Heart right ventricle (tissue), 16 donors: Measurements from ENCODE around the gene PCIF1. TPM values are rescaled to one million over a fixed set of nuclear protein-coding genes. Genes with fewer than 3 reads are reported as not detected.
"Not testable (repeated sequence)": the region's sequence is repeated elsewhere in the genome, so short reads cannot be mapped to it uniquely, and the experiment has no call there.

Experiments
- ATAC-seq, 8 donors: fragments of 200-7000 bp; cut with Tn5 transposase; one replicate each; pipeline ENCODE4 v1.9.1; 2020; ENCODE audit warnings: mild to moderate bottlenecking in 8 of 8, moderate library complexity in 8 of 8, moderate number of reproducible peaks in 1 of 8
- DNase-seq, 2 donors: peaks; one replicate each; pipeline ENCODE4 v3.0.0-alpha.2; 2020
- H3K27ac ChIP-seq, 10 donors: fragments of 200-600 bp; sonication (generic) in 2 of 10; one replicate each; pipeline versions ENCODE4 v1.5.0 to v1.8.0; 2020 to 2022; ENCODE audit warnings: mild to moderate bottlenecking in 3 of 10
- H3K27me3 ChIP-seq, 7 donors: fragments of 200-600 bp; one replicate each; pipeline ENCODE4 v1.8.0; 2021 to 2022; ENCODE audit warnings: mild to moderate bottlenecking in 2 of 7
- H3K36me3 ChIP-seq, 9 donors: fragments of 200-600 bp; sonication (generic) in 1 of 9; one replicate each; pipeline versions ENCODE4 v1.5.0 to v1.8.0; 2020 to 2022; ENCODE audit warnings: mild to moderate bottlenecking in 2 of 9
- H3K4me1 ChIP-seq, 9 donors: fragments of 200-600 bp; sonication (generic) in 1 of 9; one replicate each; pipeline versions ENCODE4 v1.5.0 to v1.8.0; 2020 to 2022; ENCODE audit warnings: mild to moderate bottlenecking in 4 of 9
- H3K4me3 ChIP-seq, 10 donors: fragments of 200-600 bp; sonication (generic) in 2 of 10; one replicate each; pipeline versions ENCODE4 v1.5.0 to v1.8.0; 2020 to 2022; ENCODE audit warnings: mild to moderate bottlenecking in 7 of 10, moderate library complexity in 2 of 10
- H3K9me3 ChIP-seq, 11 donors: fragments of 200-600 bp in 10 of 11; sonication (generic) in 2 of 11; one replicate each; pipeline versions ENCODE4 v1.5.0 to v1.8.0; 2013 to 2022; ENCODE audit warnings: mild to moderate bottlenecking in 2 of 11, control low read depth in 1 of 11, moderate library complexity in 1 of 11
- WGBS, 2 donors: extraction: QIAGEN DNeasy Blood & Tissue Kit; methylation state at CpG; one replicate each; pipeline ENCODE4 v1.1.7; 2013; ENCODE audit warnings: inconsistent platforms in 1 of 2; 5-methylcytosine and 5-hydroxymethylcytosine counted together
- intact Hi-C, 10 donors: fragments of 100-400 bp; cut with DNase I; formaldehyde crosslinking; loops; one replicate each; pipeline versions ENCODE4 v1.11.1 to v1.14.2; 2022
- polyA plus RNA-seq, 2 donors: library from polyadenylated mRNA; stranded (reverse); fragments of 200-250 nt; gene quantifications; one replicate each; pipeline ENCODE4 v1.2.3, GENCODE V29; 2013
- total RNA-seq, 10 donors: library from RNA; stranded (reverse); fragmentation: NEBNext Ultra II Directional in 3 of 10; extraction: Animal tissue kit (Norgen Biotek cat#: 25700) in 3 of 10; gene quantifications; one replicate each; pipeline versions ENCODE4 v1.2.1 to v1.2.4, GENCODE V29; 2021 to 2023
- TF ChIP-seq, protein P1 (sequence below), 9 donors: fragments of 200-600 bp; sonication (generic) in 2 of 9; IDR thresholded peaks; one replicate each; pipeline versions ENCODE4 v1.5.0 to v1.8.0; 2021 to 2022; ENCODE audit warnings: antibody characterized with exemption in 9 of 9, mild to moderate bottlenecking in 5 of 9, moderate library complexity in 1 of 9
- donor health status: Arrhythmogenic right ventricular cardiomyopathy.
- donor health status: ischemic (EF 13 %, LVEDD 7.1; RV severe dilation, severe dysfunction).
- donor health status: healthy with polysubstance abuse.
- donor health status: DM: no; HTN: yes; CAD: no.
- donor health status: DM: no; HTN: no; CAD: no.
- donor health status: ischemic (EF 25% LVEDD 6.9; RV normal size, moderate dysfunction).
- donor health status: ischemic (EF 25% LVEDD 5.7; RV mildly dilated, moderate dysfunction).
- donor health status: healthy.
- donor health status: DM: yes; HTN: yes; CAD: no.
- donor health status: Ischemic cardiomyopathy.
- donor health status: ischemic (EF 35%, LVEDD 5.7; RV mildly dilated, moderate dysfunction).
- donor health status: nonischemic (EF 11% LVEDD 7.7; RV severe dilation, severe dysfunction).
- donor health status: DM: yes; HTN: yes; CAD: no.
- donor health status: PGD.
- donor health status: ischemic (EF 29% LVEDD 5.4; RV normal size, mild dysfunction).
- donor health status: nonischemic (EF 23%, LVEDD 6.1; RV moderate dilation, normal function).

Gene PCIF1
- total and polyA plus RNA-seq, 12 donors: 20.8 to 33.1 (median 27.4) TPM

DNA sequence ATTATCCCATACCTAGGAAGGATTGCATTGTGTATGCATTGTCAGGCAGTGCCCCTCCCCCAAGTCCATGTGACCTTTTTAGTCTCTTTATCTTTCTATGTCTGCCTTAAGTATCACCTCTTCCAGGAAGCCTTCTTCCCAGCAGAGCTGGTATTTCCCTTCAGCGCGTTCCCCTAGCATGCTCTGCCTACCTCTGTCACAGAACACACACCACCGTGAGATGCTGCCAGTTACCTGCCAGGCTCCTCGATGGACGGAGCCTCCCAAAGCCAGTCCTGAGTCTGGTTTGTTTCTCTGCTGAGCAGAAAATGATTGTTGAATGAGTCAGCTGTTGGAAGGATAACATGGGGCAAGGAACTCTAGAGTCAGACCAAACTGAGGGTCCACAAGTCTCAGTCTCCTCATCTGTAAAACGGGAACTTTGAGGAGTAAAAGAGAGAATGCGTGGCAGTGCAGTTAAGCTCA lies 48.8 kb downstream of the PCIF1 start:
- ATAC-seq (no peak), DNase-seq (no peak)
- intact Hi-C loops: no loop called here
- H3K27ac ChIP-seq: no peak overlapping the region
- TF ChIP-seq, protein P1, sequence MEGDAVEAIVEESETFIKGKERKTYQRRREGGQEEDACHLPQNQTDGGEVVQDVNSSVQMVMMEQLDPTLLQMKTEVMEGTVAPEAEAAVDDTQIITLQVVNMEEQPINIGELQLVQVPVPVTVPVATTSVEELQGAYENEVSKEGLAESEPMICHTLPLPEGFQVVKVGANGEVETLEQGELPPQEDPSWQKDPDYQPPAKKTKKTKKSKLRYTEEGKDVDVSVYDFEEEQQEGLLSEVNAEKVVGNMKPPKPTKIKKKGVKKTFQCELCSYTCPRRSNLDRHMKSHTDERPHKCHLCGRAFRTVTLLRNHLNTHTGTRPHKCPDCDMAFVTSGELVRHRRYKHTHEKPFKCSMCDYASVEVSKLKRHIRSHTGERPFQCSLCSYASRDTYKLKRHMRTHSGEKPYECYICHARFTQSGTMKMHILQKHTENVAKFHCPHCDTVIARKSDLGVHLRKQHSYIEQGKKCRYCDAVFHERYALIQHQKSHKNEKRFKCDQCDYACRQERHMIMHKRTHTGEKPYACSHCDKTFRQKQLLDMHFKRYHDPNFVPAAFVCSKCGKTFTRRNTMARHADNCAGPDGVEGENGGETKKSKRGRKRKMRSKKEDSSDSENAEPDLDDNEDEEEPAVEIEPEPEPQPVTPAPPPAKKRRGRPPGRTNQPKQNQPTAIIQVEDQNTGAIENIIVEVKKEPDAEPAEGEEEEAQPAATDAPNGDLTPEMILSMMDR (IDR thresholded peaks at IDR 0.05): no peak
- no peak overlapping the region for H3K4me3 ChIP-seq
- no peaks in the 10 kb centered on the region for H3K36me3 ChIP-seq
- no peaks in the 10 kb centered on the region for H3K4me1 ChIP-seq
- WGBS, 2 donors: 51 to 61% methylated on average over 7 of the region's 7 CpGs
- H3K27me3 ChIP-seq: peaks cover 0 to 42% (median 22%) of the 10 kb centered on the region in 7 donors
- no peaks in the 10 kb centered on the region for H3K9me3 ChIP-seq

DNA sequence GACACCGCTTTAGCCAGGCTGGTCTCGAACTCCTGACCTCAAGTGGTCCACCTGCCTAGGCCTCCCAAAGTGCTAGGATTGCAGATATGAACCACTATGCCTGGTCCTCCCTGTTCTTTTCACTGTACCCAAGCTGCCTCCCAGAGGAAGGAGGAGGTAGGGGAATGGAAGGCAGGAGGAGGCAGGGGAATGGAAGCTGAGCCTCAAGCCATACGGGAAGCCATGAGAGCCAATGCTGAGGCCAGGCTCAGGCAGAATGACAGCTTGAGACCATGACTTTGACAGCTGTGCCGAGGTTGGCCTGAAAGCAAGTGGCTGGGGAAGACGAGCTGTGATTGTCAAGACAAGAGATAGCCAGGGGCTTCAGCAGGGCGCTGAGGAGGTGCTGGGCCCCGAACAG lies 51.1 kb downstream of the PCIF1 start:
- Histone ChIP-seq H3K9me3 (no peaks in the 10 kb centered on the region), H3K27me3 (peaks cover 0 to 60% (median 39%) of the 10 kb centered on the region in 7 donors), H3K4me1 (no peaks in the 10 kb centered on the region), H3K36me3 (no peaks in the 10 kb centered on the region), H3K27ac (no peak overlapping the region), H3K4me3 (no peak overlapping the region)
- intact Hi-C loops: loop anchor here in 1 of 10 donors (2.0 kb wide), 1 partner anchor 363 kb away; no protein-coding TSS in a partner anchor
- no peak for DNase-seq
- 52 to 54% methylated on average over 7 of the region's 7 CpGs for WGBS, 2 donors
- TF ChIP-seq, protein P1 (IDR thresholded peaks at IDR 0.05): no peak
- no peak for ATAC-seq

- 9% methylated on average over 16 of the region's 16 CpGs for WGBS, 2 donors
- H3K27ac ChIP-seq: no peak overlapping the region
- H3K36me3 ChIP-seq: no peaks in the 10 kb centered on the region
- H3K27me3 ChIP-seq: peaks cover 6 to 64% (median 40%) of the 10 kb centered on the region in 7 donors
- H3K9me3 ChIP-seq: no peaks in the 10 kb centered on the region
- DNase-seq (peak; percentile 43 to 75), ATAC-seq (peak; percentile 67 to 89 (median 84))
- H3K4me3 ChIP-seq: no peak overlapping the region
- intact Hi-C loops: no loop called here
- H3K4me1 ChIP-seq: no peaks in the 10 kb centered on the region
- TF ChIP-seq, protein P1 (IDR thresholded peaks at IDR 0.05): peak; percentile 38 to 93 (median 79)
Measured at GRCh38 chr20:45987108-45987780, 52.8 kb downstream of the PCIF1 start.

DNA sequence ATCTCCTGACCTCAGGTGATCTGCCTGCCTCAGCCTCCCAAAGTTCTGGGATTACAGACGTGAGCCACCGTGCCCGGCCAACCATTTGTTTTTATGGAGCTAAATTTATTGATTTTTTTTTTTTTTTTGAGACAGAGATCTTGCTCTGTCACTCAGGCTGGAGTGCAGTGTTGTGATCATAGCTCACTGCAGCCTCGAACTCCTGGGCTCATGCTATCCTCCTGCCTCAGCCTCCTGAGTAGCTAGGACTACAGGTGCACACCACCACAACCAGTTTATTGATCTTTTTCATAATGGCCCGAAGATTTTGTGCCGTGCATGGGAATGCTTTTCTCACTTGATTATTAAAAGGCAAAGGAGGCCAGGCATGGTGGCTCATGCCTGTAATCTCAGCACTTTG lies 54.3 kb downstream of the PCIF1 start:
- not testable (repeated sequence) for DNase-seq, H3K36me3 ChIP-seq

DNA sequence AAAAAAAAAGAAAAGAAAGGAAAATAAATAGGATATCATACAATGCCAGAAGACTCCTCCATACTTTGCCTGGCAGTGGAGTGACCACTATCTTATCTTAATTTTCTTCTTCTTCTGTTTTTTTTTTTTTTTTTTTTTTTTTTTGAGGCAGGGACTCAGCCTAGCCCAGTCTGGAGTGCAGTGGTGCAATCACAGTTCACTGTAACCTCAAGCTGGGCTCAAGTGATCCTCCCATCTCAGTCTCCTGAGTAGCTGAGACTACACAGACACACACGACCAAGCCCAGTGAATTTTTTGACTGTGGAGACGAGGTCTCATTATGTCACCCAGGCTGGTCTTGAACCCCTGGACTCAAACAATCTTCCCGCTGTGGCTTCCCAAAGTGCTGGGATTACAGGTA lies 57.1 kb downstream of the PCIF1 start:
- peaks cover 6 to 82% (median 59%) of the 10 kb centered on the region in 7 donors for H3K27me3 ChIP-seq
- no peak for DNase-seq
- intact Hi-C loops: no loop called here

More for the DNA sequence above, 54.3 kb downstream of the PCIF1 start:
- H3K4me3 ChIP-seq, intact Hi-C loops, H3K9me3 ChIP-seq, H3K27ac ChIP-seq, H3K4me1 ChIP-seq, ATAC-seq: not testable (repeated sequence)
- WGBS, 2 donors: 74 to 84% methylated on average over 6 of the region's 6 CpGs
- H3K27me3 ChIP-seq: peaks cover 6 to 69% (median 46%) of the 10 kb centered on the region in 7 donors

More for the DNA sequence above, 57.1 kb downstream of the PCIF1 start:
- TF ChIP-seq, protein P1 (IDR thresholded peaks at IDR 0.05): no peak
- no peak for ATAC-seq
- Histone ChIP-seq H3K4me1 (peaks cover 0 to 5% (median 0%) of the 10 kb centered on the region in 9 donors), H3K9me3 (no peaks in the 10 kb centered on the region), H3K36me3 (no peaks in the 10 kb centered on the region), H3K27ac (no peak overlapping the region), H3K4me3 (no peak overlapping the region)
- 78 to 84% methylated on average over 3 of the region's 3 CpGs for WGBS, 2 donors
